Stimulated activated CD4-positive, alpha-beta T cell treated with anti-CD3 and anti-CD28 coated beads, Interleukin-4, amount 100 ng/mL, for 4 hours (primary cell): ENCODE measurements around the gene PRKAG2.
"Not testable (repeated sequence)": the region's sequence is repeated elsewhere in the genome, so short reads cannot be mapped to it uniquely, and the experiment has no call there.

Experiments used
- DNase-seq, 2 experiments: peaks; one replicate each; pipeline ENCODE4 v3.0.0-alpha.2; 2020

Gene PRKAG2

DNA sequence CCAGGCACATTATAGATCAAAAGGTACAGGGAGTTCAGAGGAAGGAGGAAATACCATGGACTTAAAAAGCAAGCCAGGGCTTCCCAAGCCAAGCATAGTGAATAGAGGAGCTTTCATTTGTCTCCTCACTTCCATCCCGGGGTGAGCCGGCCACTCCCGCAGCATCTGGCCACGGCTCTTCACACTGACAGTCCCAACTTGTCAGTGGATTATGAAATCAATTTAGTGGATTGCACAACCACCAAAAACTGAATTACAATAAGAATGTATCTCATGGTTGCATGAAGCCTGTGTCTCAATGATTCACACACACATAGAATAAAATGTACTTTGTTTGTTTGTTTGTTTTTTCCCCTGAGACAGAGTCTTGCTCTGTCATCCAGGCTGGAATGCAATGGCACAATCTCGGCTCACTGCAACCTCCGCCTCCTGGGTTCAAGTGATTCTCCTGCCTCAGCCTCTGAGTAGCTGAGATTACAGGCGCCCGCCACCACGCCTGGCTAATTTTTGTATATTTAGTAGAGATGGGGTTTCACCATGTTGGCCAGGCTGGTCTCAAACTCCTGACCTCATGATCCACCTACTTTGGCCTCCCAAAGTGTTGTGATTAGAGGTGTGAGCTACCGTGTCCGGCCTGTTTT is 79.1 kb downstream of the PRKAG2 start:
- DNase-seq: not testable (repeated sequence)

DNA sequence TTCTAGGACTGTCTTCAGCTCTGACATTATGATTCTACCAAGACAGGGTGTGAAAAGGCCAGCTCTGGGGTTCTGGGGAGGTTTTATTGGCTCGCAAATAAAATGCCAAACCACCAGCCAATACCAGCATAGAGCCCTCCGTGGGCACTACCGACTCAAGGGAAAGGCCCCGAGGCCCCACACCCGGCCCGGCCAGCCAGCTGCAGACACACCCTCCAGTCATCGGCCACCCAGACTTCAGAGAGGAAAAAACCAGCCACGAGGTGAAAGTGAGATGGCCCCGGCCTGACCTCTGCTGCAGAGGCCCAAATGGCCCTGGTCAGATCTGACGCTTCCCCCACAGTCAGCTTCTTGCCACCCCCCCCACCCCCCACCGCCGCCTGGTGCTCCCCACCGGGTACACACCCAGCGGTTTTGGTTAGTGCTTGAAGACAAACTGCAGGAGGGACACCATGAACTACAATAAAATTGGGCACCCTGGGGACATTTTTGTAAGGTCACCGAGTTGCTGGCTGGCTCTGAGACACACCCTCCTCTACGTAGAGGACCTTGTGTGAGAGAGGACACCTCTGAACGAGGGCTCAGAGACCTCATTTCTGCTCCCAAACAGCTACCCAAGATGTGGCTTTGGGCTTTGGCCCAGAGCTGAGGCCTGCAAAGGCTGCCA is 79.9 kb downstream of the PRKAG2 start:
- DNase-seq: no peak

GRCh38 chr7:151796091-151796870 is 80.6 kb downstream of the PRKAG2 start:
- no peak for DNase-seq

DNA sequence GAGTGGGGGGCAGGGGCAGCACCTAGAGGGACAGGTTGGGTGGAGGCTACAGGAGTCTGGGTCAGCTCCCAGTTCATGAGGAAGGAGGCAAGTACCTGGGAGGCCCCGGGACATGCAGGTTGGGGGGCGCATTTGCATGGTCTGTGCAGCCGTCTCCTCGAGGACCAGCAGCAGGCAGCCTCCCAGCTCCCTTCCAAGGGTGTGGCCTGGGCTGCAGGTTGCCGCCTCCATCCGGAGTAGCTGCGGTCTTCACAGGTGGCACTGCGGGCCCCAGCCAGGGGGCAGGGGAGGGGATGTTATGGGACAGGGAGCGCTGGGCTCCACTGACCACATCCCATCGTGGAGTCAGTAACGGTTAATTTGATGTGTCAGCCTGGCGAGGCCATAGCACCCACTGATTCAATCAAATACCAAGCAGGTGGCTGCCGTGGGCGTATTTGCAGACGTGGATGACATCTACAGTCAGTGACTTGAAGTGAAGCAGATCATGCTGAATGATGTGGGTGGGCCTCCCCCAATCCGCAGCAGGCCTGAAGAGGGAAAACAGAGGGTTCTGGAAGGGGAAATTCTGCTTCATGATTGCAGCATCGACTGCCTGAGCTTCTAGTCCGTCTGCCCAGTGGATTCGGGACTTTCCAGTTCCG is 81.6 kb downstream of the PRKAG2 start:
- DNase-seq: peak; percentile 68 to 80

GRCh38 chr7:151794508-151795167 is 82.3 kb downstream of the PRKAG2 start:
- no peak for DNase-seq

- DNase-seq: no peak
These were observed 82.9 kb downstream of the PRKAG2 start for GRCh38 chr7:151793991-151794507.

DNA sequence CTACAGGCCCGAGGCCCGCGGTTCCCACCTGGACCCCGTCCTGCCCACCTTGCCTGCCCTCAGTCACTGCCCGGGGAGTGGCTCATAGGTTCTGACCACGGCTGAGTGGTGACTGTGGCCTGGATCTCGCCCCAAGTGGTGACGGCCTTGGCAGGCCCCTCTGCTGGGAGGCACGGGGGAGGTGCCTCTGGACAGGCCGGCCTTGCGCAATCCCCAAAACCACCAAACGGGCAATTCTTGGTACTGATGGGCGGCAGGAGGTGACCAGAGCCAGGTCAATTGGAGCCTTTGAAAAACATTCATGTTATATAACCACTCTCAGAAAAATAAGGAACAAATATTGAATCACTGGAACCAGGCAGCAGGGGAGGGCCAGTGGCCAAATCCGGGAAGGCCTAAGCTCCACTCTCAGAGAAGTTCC is 83.4 kb downstream of the PRKAG2 start:
- no peak for DNase-seq

DNA sequence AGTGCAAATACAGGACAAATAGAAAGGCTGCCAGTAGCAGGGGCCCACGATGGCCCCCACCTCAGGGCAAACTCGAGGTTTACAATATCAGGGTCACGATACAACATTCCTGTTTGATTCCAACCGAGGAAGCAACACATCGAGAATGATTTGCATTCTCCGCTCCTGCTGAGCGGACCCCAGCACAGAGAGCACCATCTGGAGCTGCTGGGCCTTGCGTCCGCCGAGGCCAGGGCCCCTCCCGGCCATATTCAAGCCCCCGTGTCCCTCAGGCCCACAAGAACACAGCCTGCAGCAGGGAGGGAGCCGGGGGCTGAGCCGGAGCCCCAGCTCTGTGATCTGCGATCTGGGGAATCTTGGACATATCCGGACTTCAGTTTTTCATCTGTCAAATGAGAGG is 84.3 kb downstream of the PRKAG2 start:
- DNase-seq: no peak

DNA sequence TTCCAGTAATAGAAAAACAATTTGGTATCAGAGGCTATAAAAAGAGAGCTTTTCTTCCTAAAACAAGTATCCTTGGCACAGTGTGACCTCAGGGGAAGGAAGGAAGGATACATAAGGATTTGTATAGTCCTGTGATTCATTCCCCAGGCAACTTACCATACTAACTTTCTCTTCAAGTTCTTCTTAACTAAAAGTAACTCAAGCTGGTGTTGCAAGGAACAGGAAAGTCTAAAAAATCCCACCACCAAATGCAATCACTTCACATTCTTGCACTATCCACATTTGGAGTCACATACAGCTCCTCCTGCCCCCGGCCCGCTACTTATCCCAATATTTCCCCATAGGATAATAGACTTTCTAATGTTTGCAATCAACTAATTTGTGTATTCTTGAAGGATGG is 84.8 kb downstream of the PRKAG2 start:
- no peak for DNase-seq

DNA sequence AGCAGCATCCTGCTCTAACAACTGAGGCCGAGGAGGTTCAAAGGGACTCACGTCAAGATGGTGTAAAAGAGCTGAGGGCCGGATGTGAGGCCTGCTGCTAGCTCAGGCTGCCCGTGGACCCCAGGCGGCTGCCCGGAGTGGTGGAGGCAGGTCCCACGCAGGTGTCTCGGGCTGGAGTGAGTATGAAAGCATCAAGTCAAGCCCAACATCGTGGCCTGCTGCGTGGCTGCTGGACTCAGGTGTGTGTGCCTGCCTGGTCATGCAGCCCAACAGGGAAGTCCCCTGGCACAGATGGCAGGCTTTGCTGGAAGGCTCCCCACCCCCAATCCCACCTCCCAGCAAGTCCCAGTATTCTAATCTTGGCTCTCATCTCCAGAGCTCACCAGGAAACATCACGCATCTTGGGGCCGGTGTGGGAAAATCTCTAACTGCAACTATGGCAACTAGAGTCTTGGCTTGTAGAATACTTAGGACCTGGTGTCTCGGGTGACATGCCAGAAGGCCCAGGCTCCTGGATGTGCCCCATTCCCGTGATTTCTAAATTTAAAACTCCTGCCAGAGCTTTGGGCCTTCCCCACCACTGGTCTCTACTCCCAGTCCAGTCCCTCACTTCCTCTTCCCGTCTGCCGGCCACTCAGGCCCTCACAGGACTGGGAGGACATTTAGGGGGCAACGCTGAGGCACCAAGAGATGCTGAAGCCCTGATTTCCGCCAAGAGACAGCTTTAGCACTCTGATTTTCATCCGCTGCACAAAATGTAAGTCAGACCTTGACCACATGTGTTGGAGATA is 85.9 kb downstream of the PRKAG2 start:
- DNase-seq: no peak

DNA sequence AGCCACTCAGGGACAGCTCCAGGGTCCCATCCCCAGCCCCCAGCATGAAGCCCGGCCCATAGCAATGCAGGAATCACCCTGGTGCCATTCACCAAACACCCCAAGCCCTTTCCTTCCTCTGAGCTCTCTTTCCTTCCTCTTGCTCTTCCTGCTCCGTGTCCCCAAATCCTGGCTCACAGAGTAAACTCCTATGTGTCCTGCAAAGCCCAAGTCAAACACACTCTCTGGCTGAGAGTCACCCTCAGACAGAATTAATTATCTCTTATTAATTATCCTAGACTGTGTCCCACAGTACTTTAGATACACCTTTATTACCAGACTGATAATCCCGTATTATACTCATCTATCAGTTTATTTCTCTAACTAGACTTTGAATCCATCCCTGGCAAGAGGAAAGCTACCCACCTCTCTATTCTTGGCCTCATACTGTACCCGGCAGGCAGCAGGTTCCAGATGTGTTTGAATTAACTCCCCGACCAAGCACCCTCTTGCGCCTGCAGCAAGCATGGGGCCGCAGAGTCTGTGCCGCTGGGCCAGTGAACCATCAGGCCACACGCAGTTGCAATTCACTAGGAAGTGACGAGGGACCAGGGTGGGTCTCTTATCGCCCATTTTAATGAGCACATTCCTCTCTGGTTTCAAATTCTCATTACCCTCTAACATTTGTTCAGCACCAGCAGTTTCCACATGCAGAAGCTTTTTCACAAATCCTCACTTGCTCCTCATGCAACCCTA is 86.7 kb downstream of the PRKAG2 start:
- DNase-seq: no peak

DNA sequence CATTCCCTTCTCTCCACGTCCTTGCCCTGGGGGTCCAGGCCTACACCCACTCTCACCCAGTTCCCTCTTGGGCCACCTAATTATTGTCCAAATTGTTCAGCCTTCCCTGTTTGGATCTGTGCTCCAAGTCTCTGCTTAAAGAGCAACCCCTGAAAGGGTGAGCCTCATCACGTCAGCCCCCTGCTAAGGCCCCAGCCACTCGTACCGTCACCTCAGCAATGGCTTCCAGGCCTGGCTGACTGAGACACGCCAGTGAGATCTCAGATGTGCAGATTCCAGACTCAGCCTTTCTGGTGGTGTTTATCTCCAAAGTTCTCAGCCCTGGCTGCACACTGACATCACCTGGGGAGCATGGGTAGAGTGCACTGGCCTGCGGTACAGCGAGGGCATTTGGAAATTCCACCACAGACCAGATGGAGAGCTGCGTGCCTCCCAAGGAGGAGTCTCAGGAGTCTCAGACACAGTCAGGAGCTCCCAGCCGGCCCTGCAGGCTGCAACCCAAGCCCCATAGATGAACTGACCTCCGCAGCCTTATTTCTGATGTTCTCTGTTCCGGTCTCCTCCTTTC is 87.5 kb downstream of the PRKAG2 start:
- DNase-seq: no peak

GRCh38 chr7:151787348-151787747 is 89.6 kb downstream of the PRKAG2 start:
- no peak for DNase-seq

DNA sequence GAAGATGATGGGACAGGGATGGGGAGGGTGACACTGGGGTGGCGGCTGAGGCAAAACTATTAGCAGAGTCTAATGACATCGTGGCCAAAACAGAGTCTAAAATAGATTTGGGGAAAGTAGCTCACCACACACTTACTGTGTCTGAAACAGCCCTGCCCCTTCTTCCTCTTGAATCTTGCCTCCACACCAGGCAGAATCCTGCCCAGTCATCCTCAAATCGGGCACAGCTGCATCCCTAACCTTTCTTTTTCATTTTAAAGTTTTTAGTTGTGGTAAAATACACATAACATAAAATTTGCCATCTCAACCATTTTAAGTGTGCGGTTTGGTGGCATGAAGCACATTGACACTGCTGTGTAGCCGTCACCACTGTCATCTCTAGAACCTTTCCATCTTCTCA is 90.0 kb downstream of the PRKAG2 start:
- no peak for DNase-seq

- DNase-seq: no peak
These were observed 90.7 kb downstream of the PRKAG2 start for GRCh38 chr7:151786241-151786640.

DNA sequence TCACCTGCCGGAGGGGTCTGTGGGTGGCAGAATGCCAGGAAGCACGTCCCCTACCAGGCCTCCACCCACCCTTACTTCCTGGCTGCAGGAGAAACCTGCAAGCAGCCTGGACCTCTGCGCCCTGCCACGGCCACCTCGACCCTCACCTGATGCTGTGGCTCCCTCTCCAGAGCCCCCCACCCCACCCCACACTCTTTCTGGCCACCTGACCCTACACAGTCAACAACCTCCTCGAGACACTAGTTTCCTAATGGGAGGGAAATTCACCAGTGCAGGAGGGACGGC is 91.3 kb downstream of the PRKAG2 start:
- no peak for DNase-seq

DNA sequence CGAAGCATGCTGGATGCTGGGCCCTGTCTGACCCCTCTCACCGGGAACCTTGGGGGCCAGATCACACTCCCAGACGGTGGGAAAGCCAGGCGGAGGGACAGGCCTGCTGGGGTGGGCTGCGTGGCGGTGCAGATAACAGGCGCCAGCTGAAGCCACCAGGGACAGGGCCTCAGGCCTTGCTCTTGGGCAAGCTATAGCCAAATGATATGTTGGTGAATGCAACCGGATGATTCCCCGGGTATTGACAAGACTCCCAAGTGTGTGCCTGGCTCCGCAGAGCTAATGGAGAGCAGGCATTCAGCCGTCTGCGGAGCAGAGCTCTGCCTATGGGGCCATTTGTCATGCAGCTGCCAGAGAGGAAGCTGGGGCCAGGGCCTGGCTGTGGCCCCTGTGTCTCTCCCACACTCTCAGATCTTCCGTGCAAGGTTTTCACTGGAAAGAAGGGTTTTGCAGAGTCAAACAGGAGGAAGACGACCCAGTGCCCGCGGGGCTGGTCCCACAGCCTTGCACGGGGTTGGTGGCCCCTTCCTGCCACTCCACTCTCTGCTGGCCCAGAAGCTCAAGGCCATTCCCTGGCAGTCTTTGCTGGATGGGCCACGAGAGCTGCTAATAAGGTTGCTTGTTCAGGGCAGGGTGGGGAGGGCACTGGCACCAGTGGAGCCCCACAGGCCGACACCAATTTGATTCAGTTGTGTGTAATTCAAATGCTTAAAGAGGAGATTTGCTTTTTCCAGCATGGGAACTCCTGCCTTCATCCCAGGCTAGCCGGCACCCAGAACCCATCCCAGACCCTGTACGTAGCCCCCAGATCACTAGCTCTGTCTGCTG is 91.8 kb downstream of the PRKAG2 start:
- no peak for DNase-seq

DNA sequence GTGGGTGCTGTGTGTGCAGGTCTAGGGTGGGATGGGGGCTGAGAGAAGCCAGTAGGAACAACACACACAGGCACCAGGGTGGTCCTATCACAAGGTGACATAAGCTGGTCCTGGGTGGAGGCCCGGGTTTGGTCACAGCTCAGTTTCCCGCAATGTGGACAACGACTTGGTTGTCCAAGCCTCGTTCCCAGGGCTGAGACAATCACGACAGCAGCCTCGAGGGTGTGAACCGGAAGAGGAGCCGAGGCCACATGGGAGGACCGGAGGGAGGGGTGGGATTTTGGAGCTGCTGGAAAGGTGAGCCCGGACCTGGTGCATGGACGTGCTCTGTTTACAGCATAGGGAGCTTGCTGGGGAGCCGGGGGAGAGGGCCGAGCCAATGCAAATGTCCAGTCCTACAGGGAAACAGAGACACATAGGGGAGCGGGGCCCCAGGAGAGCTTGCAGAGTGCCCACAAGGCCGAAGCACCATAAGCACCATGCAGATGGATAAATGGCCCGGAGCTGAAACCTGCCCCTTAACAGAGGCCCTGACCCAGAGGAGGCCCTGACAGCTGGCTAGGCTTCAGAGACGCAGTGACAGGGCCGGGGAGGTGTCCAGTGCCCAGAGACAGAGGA is 92.8 kb downstream of the PRKAG2 start:
- DNase-seq: no peak

DNA sequence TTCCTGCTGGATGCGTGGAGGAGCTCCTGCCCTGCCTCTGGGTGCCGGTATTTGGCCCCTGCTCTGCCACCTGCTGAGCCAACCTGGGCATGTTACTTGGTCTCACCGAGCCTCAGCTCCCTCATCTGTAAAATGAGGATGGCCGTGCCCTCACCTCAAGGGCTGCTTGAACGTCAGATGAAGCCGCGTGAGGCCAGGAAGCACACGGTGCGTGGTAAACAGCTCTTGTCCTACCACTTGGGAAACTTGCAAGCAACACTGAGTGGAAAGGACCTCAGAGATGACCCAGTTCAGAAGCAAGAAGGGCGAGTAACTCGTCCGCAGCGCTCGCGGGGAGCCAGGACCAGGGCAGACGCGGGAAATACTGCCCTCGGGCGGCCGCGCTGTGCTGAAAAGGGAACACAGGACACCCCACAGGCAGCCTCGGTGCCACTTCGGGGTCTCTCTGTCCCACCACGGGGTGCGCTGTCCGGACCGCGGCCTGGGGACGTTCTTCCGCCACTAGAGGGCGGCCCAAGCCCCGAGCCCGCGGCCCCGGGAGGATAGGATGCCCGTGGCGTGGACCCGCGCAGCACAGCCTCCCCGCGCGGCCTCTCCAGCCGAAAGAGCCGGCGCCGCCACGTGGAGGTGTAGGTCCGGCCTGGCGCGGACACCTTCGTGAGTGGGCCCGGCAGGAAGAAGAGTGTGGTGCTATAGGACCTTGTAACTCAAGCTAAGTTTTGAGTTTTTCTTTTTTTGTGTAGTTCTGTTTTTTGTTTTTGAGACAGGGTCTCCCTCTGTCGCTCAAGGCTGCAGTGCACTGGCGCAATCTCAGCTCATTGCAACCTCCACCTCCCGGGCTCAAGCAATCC is 94.1 kb downstream of the PRKAG2 start:
- peak; percentile 62 to 68 for DNase-seq
